HG02759 (cell line): Measurements from ENCODE around the gene HSPA12B.

Experiments
- ATAC-seq: cut with Tn5 transposase; IDR thresholded peaks from one replicate; pipeline ENCODE4 v1.9.1; 2021; ENCODE audit warnings: mild to moderate bottlenecking, moderate library complexity; ENCODE audit not compliant: unreplicated experiment

HSPA12B gene

DNA sequence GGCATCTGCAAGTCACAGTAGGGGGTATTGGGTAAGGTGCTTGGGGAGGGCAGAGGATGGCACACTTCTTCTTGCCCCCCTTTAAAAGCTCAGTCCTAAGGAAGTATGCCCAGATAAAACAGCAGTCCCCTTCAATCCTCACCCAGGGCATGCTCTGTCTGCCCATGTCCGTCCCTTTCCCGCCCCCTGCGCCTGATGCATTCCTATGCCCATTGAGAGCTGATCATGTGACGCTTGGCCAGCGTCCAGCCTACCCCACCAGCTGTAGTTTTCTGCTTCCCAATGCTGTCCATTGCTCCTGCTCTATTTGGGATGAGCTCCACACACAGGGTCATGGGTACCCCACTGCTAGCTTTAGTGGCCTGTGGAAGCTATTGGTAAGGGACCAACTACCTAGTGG, 28.4 kb upstream of the HSPA12B start:
- no peak for ATAC-seq

DNA sequence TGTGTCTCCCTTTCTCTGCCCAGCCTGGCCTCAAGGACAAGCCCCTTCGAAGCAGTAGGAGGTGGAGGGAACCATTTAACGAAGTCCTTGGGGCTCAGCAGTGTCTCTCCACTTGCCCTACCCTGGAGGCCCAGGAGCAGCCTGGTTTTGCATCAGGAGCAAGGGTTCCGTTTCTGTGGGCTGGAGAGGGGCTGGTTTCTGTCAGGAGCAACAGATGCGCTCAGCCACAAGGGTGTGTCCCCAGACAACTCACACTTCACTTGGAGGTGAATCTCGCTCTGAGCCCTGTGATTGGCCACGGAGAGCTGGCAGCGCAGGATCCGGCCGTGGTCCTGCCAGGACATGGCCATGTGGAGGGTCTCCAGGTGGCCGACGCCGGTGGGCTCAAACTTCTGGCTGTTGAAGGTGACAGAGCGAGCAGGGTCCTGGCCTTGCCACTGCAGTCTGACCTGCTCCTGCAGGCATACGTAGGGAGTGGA, 27.0 kb upstream of the HSPA12B start:
- no peak for ATAC-seq

DNA sequence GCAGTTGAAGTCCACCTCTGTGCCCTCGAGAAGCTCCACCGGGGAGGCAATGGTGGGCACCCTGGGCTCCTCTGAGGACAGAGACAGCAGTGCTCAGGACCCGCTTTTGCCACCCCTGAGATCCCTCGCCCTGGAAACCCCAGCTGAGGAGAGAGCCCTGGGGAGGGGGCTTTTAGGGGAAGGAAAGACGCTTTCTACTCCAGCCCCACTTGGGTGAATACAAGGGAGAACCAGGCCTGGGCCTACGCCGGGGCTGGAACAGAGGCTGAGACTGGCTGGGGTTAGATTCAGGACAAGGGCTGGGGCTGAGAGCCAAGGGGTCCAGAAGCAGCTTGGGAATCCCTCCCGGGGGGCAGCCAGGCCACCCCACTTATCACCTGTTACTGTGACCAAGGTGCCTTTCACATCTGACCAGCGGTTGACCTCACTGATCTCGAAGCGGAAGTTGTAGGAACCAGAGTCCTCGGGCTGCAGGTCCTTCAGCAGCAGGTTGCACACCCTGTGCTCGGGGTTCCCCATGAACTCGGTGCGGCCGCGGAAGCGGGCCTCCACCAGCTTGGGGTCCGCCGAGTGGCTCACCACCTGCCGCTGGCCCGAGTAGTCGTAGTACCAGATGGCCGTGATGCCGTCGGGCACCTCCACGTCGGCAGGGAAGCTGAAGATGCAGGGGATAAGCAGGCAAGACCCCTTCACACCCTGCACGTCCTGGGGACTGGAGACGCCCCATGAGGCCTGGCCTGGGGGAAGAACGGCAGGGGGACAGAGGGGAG, 26.3 kb upstream of the HSPA12B start:
- no peak for ATAC-seq

DNA sequence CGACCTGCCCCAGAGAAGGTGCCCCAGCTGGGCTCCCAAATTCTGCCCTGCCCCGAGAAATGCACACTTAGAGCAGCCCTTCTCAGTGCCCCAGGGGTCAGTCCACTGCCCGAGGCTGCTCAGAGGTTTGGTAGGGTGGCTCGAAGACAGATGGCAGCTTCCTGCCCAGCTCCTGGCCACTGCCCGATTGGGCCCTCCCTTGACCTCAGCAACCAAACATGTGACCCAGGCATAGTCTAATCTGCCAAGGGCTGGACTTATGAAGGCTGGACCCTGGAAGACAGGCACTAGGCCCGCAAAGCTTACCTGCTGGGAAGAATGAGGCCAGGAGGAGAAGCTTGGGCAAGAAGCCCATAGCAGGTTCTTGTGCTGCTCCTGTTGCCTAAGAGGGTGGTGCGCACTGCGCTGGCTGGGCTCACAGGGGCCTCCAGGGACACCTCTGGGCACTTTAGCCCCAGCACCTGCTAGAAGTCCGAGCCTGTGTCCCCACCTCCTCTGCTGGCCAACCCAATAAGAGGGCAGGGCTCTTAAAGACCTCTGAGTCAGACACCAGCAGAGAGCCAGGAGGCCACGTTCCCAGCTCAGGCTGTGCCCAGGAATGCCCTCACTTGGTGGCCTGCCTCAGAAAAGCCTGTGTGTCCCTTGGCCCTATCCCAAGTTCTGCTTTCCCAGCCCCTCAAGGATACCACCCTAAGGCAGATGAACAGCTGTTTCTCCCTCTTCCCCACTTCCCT, 25.5 kb upstream of the HSPA12B start:
- no peak for ATAC-seq

DNA sequence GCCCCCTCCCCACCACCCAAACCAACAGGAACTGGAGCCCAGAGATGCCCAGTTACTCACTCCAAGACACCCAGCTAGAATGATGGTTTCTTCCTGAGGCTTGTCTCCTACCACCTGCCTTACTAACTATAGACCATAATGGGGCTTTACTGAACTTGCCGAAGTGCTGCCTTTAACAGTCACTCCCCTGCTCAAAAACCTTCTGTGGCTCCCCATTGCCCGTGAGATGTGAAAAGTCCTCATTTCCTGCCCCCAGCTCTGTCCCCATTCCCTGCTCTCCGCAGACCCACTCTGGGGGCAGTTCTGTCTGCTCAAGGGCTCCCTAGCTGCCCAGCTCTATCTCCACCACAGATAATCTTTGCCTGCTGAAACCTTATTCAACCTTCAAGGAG, 25.0 kb upstream of the HSPA12B start:
- no peak for ATAC-seq

DNA sequence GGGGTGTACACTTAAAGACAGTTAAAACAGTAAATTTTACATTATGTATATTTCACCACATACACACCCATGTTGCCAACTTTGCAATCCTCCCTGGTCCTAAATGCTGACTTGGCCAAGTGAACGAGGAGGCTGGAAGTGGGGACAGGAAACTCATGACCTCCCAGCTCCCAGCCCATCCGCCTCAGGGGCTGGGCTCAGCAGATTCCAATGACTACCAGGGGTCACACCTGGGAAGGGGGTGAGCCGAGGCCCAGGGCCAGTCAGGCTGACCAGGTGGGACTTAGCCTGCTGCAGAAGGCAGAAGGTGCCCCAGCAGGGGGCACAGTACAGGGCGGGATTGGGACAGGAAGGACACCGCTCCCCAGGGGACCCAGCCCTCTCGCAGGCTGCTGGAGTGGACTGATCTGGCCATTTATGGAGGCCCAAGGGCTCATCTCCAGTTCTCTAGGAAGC, 22.4 kb upstream of the HSPA12B start:
- ATAC-seq: no peak

DNA sequence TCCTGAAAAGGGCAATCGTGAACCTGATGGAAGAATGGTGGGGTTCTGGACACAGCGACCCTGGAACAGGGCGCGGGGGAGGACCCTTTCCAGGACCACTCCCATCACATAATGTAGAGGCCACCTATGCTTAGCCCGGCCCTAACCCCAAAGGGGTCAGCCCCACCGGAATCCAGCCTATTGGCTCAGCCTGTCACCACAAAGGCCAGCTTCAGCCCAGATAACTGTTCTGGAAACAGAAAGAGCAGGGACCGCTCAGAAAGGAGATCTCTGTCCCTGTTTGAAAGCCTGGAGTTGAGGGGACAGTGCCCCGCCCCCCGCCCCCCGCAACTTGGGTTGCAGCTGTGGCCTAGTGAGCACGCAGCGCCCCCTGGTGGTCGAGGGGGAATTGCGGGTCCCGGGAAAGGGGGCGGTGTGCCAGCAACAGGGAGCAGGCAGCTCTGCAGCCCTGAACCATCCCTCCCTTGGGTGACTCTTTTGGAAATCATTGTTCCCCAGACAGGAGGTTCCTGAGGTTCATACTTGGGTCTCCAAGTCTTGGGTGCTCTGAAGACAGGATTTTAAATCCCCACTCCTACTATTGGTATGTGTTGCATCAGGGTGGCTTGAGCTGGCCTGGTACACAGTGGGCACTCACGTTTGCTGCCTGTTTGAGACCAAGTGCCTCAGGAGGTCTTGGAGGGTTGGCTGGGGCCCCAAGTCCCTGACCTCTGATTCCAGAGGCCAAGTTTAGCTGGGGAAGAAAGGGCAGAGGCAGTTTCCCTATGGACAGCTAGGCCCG, 21.6 kb upstream of the HSPA12B start:
- peak; percentile 54 for ATAC-seq

DNA sequence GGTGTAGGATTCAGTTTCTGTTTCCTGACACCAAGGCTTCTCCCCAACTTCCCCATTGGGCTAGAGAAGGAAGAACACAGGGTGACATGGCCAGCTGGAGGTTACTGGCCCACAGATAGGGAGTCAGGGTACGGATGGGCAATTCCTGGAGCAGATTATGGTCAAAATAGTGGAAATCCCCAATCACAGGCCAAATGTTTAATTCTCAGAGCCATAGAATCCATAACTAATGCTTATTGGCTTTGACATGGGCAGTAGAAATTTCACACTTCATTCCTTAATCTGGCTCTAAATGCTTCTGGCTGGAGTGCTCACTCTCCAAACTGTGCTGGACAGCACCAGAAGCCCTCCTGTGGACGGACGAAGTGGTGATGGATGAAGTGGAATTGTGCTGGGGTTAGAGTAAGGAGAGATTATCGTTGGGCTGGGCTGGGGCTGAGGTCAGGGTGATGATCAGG, 21.0 kb upstream of the HSPA12B start:
- ATAC-seq: no peak

DNA sequence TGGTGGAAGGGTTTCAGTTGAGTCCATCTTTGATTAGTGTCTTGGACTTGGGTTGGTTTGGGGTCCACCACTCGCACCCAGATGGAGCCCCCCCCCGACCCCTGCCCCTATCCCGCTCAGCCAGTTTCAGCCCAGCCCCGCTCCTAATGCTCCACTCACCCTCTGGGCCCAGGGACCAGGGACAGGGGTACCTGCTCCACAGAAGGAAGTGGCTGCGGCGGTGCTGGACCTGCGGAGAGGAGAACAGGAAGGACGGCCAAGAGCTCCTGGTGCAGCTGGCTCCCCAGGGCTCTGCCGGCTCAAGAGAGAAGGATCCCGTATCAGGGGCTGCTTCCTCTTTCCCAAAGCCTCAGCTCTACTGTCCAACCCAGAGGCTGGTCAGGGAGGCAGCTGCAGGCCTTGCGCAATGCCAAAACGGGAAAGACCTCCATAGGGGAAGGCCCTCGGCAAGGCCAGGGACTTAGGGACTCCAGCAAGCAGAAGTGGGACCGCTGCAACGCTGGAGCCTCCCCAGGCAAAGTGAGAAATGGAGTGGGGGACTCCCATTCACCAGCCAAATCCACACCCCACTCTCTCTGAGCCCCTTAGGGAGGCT, 20.1 kb upstream of the HSPA12B start, which contains the start of gene SIGLEC1:
TSS of gene SIGLEC1 (minus strand) at position 322 of the 595 bp plus-strand sequence. CDS start 5,472 bp downstream, outside the sequence.
- no peak for ATAC-seq

DNA sequence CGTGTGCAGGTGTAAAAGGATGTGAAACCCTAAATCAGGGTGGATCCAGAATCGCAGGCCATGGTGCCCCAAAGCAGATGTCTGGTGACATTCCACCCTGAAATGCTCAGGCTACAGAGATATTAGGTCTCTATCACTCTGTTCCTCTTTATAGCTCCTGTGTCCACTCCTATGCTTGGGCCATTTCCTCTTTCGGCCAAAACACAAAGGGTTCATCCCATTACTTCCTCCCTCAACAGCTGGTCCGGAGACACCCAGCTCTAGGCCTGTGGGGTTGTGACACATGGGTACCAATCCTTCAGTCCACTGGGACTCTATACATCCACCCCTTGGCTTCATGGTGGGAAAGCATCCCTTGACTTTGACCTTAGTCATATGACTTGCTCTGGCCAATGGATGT, 18.4 kb upstream of the HSPA12B start:
- ATAC-seq: no peak

DNA sequence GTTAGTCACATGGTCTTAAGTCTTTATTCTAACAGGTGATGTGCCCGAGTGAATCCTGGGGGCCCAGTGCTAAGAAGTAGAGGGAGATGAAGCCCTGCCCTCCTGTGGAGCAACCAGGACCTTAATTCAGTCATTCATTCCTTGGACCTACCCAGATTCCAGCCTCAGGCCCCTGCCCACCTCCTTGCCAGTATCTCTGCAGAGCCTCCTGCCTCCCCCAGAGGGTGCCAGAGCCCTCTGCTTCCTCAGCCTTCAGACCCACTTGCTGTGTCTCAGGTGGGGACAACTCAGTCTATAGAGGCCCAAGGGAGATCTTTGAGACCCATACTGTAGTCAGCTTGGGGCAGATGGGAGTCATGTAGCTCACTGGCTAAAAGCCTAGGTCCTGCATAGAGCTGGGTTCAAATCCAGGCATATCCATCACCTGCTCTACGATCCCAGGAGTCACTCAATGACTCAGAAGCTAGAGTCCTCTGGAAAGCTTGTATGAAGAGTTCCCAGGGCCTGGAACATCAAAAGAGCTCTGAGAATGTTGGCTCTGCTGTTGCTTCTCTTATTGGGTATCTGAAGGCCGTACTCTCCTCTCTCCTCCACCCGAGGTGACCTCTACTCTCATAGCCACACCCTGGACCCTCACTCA, 16.2 kb upstream of the HSPA12B start:
- ATAC-seq: no peak

DNA sequence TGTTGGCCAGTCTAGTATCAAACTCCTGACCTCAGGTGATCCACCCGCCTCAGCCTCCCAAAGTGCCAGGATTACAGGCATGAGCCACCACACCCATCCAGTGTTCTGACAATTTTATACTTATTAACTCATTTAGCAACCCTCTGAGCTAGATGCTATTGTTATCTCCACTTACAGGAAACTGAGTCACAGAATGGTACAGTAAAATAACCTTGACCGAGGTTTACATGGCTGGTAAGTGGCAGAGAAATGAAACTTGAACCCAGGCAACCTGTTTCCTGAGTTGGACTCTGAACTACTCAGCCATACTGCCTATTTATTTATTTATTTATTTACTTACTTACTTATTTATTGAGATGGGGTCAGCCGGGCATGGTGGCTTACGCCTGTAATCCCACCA, 13.4 kb upstream of the HSPA12B start:
- ATAC-seq: no peak

DNA sequence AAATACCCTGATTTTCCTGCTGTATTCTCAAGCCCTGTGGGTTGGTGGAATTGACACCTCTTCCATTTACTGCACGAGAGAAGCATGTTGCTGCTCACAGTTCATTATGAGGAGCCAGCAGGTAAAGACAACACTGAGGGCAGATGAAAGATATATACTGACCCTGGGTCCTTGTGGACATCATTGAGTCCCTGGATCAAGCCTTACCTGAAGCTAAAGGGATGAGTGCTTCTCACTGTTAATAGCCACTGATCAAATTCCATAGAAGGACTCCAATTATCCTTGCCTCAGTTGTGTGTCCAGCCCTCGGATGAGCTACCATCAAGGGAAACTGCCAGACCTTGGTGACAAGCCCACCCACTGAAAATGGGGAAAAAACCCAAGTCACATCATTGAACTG, 12.4 kb upstream of the HSPA12B start:
- no peak for ATAC-seq

DNA sequence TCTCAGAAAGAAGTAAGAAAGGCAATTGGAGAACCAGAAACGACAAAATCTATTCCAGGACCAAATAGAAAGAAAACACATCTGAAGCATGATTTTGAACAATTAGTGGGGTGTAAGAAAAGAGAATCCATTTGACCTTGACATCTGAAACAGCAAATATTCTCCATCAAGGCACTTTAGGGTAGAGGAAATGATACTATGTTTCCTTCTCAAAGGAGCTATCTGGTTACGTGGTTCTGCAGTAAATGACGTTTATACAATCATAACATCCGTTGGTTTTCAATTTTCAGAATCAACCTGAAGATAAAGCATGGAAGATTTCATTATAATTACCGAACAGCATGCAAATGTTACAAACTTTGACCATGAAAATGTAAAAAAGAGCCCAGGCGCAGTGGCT, 11.9 kb upstream of the HSPA12B start:
- ATAC-seq: no peak

DNA sequence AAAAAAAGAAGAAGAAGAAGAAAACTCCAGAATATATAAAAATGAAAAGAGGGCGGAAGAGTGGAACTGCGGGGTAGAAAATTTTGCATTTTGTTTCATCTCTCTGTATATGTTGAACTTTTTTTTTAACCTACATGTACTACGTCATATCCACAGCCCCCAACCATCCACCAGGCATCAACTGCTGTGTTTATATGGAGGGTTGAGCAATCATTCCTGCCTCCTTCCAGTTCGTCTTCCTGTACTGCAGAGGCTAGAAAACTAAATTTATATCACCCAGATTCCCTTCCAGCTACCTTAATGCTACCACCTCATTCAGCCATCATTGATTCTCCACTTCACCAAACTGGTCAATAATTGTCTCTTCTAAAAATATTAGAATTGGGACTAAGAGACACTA, 10.6 kb upstream of the HSPA12B start:
- no peak for ATAC-seq

DNA sequence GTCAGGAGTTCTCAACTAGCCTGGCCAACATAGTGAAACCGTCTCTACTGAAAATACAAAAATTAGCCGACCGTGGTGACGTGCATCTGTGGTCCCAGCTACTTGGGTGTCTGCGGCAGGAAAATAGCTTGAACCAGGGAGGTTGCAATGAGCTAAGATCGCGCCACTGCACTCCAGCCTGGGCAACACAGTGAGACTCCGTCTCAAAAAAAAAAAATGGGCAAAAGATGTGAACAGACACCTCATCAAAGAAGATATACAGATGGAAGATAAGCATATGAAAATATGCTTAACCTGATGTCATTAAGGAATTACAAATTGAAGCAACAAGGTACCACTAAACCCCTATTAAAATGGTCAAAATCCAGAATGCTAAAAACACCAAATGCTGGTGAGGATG, 9.2 kb upstream of the HSPA12B start:
- no peak for ATAC-seq

DNA sequence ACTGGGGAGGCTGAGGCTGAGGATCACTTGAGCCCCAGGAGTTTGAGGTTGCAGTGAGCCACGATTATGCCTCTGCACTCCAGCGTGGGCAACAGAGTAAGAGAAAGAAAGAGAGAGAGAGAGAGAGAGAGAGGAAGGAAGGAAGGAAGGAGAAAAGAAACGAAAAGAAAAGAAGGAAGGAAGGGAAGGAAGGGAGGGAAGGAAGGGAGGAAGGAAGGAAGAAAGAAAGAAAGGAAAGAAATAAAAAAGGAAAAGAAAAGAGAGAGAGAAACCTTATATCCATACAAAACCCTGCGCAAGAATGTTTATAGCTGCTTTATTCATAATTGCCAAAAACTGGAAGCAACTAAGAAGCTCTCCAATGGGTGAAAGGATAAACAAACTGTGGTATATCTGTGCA, 8.1 kb upstream of the HSPA12B start:
- ATAC-seq: no peak

DNA sequence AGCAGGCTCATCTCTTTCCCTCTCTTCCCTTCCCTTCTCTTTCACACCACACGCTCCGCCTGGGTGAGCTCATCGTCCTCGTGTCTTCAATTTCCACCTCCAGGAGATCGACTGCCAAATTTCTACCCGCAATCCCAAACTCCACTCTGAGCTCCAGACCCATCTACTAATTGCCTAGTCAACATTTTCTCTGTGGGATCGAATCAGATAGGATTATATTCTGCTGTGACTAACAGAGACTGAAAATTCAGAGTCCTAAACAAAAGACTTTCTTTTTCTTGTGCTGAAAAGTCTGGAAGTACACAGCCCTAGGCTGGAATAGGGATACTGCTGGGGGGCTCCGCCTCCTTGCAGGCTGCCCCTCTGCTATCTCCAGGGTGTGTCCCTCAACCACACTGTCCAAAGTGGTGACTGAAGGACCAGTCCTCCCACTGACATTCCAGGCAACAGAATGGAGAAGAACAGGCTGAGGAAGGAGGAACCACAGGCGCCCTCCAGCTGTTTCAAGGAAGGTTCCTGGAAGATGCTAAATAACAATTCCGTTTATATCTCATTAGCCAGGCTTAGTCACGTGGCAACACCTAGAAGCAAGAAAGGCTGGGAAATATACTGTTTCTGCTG, 5.0 kb upstream of the HSPA12B start:
- ATAC-seq: no peak

DNA sequence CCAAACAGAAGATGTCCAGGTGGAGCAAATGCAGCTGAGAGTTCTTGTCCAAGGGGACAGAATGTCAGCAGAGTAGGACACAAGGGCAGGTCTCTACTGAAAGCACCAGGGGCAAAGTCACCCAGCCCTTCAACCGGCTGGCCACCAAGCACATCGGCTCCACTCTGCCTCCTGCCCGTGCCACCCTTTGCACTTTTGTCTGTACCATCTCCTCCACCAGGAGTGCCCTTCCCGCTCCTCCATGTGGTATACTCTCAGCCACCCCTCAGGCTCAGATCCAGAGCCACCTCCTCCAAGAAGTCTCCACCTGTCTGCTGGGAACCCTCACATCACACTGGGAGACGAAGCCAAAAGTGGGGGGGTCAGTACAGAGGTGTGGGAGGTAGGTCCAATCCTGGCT, 4.1 kb upstream of the HSPA12B start:
- ATAC-seq: no peak

DNA sequence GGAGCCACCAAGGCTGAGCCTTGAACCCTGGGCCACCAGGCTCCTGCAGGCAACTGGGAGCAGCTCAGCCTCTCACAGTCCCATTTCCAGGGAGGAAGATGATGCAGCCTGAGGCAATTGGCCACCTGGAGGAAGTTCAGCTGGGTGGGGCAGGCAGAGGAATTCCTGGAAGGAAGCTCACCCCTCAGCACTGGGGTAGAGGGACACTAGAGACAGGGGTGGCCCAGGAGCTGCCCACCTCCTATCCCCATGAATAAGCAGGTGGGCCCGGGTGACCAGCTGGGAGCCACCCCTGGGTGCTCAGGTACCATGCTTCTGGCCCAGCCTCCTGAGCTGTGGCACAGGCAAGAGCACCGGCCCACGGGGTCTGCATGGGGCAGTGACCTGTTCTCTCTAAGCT, 3.6 kb upstream of the HSPA12B start:
- no peak for ATAC-seq
